HepG2 (cell line): ENCODE results near the gene NARF. TPM values are rescaled to one million over a fixed set of nuclear protein-coding genes. Genes with fewer than 3 reads are reported as not detected.

Experiments
- HNF1A ChIP-seq, 2 experiments: sonication (generic) in 1 of 2; formaldehyde crosslinking in 1 of 2; IDR thresholded peaks; 2 replicates each; pipeline versions ENCODE4 v1.4.0 to v1.6.1; 2016 to 2020; ENCODE audit warnings: borderline replicate concordance in 1 of 2, low read depth in 1 of 2, mild to moderate bottlenecking in 1 of 2, missing genetic modification reagents in 1 of 2
- MAFG ChIP-seq: sonication (generic); formaldehyde crosslinking; IDR thresholded peaks from 2 replicates; pipeline ENCODE4 v1.5.1; 2020; ENCODE audit warnings: mild to moderate bottlenecking, missing genetic modification reagents
- RFX3 ChIP-seq: IDR thresholded peaks from 2 replicates; pipeline ENCODE4 v1.6.1; 2016; ENCODE audit warnings: missing biosample characterization, missing genetic modification reagents
- polyA plus RNA-seq, 8 experiments: library from polyadenylated mRNA; depleted of rRNA in 3 of 8; stranded (reverse) in 7 of 8; unstranded in 1 of 8; fragments of >200 nt; fragmentation: Illumina TruSeq in 4 of 8; extraction: Trizol in 4 of 8; gene quantifications; 2 replicates each; pipeline versions ENCODE4 v1.2.1 to v1.2.3, GENCODE V29; 2011 to 2016; ENCODE audit warnings: low read depth in 4 of 8, missing spikeins in 1 of 8, mixed read lengths in 1 of 8; ENCODE audit not compliant: insufficient read depth in 1 of 8
- total RNA-seq, 5 experiments: library from RNA; depleted of rRNA; stranded (reverse); fragments of >200 nt; fragmentation: Illumina TruSeq; extraction: Trizol; gene quantifications; 2 replicates each; pipeline ENCODE4 v1.2.3, GENCODE V29; 2016; ENCODE audit warnings: low read depth in 1 of 5
- TF ChIP-seq, protein P1 (sequence below): sonication (generic); formaldehyde crosslinking; IDR thresholded peaks from one replicate; pipeline ENCODE4 v1.5.1; 2020; ENCODE audit warnings: mild to moderate bottlenecking, missing genetic modification reagents; ENCODE audit errors: not compliant biosample characterization
- TF ChIP-seq, protein P2 (sequence below): sonication (generic); formaldehyde crosslinking; IDR thresholded peaks from 2 replicates; pipeline ENCODE4 v1.5.0; 2020; ENCODE audit warnings: mild to moderate bottlenecking, missing genetic modification reagents, moderate library complexity
- TF ChIP-seq, protein P3 (sequence below): sonication (generic); formaldehyde crosslinking; IDR thresholded peaks from 2 replicates; pipeline ENCODE4 v1.4.0; 2020; ENCODE audit warnings: mild to moderate bottlenecking, low read depth, missing genetic modification reagents

NARF gene
- total and polyA plus RNA-seq, 2 of the 13 experiments (the other 11 are each of a cell fraction or from before 2014, with no cell fraction given) = 61.1 to 144 TPM

DNA sequence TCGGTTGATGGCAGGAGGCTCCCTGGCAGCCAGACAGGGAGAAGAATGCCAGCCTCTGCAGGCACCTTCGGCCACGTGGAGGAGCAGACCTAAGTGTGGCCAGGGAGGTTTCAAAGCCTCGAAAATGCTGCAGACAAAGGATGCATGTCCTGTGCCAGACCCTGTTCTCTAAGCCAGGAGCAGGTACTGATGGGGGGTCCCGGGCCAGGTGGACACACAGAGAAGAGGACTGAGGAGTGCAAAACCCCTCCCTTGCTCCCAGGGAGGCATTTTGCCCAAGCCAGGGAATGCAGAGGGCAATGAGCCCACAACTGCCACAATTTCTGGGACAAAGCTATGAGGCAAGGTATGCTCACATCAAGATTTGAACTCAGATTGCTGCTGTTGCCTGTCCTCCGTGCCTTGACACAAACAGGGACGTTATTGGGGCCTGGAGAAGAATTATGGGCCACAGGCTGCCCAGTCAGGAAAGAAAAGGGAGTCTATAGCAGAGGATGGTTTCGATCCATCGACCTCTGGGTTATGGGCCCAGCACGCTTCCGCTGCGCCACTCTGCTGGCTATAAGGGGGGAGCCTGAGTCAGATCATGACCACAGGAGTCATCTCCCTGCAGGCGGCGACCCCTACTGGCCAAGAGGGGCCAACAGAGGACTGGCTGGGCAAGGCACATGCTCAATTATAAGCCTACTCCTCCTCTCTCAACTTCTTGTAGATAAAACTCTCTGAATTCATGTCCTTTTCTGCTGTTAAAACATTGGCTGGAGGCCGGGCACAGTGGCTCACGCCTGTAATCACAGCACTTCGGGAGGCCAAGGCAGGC is 35.9 kb downstream of the NARF start (continued):
- peak; percentile 66 for TF ChIP-seq HNF1A (IDR thresholded peaks at IDR 0.05; ENCODE audit: low read depth)
- peak; percentile 74; the same call in 1 of the 2 replicates for TF ChIP-seq HNF1A (CRISPR knock-in tag; IDR thresholded peaks at IDR 0.05; ENCODE audit: borderline replicate concordance)
- TF ChIP-seq, protein P1, sequence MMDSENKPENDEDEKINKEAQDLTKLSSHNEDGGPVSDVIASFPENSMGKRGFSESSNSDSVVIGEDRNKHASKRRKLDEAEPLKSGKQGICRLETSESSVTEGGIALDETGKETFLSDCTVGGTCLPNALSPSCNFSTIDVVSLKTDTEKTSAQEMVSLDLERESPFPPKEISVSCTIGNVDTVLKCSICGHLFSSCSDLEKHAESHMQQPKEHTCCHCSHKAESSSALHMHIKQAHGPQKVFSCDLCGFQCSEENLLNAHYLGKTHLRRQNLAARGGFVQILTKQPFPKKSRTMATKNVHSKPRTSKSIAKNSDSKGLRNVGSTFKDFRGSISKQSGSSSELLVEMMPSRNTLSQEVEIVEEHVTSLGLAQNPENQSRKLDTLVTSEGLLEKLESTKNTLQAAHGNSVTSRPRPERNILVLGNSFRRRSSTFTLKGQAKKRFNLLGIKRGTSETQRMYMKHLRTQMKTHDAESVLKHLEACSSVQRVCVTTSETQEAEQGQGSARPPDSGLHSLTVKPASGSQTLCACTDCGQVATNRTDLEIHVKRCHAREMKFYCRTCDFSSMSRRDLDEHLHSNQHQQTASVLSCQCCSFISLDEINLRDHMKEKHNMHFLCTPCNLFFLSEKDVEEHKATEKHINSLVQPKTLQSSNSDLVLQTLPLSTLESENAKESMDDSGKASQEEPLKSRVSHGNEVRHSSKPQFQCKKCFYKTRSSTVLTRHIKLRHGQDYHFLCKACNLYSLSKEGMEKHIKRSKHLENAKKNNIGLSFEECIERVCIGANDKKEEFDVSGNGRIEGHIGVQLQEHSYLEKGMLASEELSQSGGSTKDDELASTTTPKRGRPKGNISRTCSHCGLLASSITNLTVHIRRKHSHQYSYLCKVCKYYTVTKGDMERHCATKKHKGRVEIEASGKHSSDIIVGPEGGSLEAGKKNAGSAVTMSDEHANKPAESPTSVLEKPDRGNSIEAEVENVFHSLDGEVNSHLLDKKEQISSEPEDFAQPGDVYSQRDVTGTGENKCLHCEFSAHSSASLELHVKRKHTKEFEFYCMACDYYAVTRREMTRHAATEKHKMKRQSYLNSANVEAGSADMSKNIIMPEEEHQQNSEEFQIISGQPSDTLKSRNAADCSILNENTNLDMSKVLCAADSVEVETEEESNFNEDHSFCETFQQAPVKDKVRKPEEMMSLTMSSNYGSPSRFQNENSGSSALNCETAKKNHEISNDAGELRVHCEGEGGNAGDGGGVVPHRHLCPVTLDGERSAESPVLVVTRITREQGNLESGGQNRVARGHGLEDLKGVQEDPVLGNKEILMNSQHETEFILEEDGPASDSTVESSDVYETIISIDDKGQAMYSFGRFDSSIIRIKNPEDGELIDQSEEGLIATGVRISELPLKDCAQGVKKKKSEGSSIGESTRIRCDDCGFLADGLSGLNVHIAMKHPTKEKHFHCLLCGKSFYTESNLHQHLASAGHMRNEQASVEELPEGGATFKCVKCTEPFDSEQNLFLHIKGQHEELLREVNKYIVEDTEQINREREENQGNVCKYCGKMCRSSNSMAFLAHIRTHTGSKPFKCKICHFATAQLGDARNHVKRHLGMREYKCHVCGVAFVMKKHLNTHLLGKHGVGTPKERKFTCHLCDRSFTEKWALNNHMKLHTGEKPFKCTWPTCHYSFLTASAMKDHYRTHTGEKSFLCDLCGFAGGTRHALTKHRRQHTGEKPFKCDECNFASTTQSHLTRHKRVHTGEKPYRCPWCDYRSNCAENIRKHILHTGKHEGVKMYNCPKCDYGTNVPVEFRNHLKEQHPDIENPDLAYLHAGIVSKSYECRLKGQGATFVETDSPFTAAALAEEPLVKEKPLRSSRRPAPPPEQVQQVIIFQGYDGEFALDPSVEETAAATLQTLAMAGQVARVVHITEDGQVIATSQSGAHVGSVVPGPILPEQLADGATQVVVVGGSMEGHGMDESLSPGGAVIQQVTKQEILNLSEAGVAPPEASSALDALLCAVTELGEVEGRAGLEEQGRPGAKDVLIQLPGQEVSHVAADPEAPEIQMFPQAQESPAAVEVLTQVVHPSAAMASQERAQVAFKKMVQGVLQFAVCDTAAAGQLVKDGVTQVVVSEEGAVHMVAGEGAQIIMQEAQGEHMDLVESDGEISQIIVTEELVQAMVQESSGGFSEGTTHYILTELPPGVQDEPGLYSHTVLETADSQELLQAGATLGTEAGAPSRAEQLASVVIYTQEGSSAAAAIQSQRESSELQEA (CRISPR knock-in tag) = no peak
- TF ChIP-seq RFX3 (CRISPR knock-in tag) = no peak
- no peak for TF ChIP-seq MAFG (CRISPR knock-in tag)
- TF ChIP-seq, protein P2, sequence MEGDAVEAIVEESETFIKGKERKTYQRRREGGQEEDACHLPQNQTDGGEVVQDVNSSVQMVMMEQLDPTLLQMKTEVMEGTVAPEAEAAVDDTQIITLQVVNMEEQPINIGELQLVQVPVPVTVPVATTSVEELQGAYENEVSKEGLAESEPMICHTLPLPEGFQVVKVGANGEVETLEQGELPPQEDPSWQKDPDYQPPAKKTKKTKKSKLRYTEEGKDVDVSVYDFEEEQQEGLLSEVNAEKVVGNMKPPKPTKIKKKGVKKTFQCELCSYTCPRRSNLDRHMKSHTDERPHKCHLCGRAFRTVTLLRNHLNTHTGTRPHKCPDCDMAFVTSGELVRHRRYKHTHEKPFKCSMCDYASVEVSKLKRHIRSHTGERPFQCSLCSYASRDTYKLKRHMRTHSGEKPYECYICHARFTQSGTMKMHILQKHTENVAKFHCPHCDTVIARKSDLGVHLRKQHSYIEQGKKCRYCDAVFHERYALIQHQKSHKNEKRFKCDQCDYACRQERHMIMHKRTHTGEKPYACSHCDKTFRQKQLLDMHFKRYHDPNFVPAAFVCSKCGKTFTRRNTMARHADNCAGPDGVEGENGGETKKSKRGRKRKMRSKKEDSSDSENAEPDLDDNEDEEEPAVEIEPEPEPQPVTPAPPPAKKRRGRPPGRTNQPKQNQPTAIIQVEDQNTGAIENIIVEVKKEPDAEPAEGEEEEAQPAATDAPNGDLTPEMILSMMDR (CRISPR knock-in tag) = peak; percentile 99
- TF ChIP-seq, protein P3, sequence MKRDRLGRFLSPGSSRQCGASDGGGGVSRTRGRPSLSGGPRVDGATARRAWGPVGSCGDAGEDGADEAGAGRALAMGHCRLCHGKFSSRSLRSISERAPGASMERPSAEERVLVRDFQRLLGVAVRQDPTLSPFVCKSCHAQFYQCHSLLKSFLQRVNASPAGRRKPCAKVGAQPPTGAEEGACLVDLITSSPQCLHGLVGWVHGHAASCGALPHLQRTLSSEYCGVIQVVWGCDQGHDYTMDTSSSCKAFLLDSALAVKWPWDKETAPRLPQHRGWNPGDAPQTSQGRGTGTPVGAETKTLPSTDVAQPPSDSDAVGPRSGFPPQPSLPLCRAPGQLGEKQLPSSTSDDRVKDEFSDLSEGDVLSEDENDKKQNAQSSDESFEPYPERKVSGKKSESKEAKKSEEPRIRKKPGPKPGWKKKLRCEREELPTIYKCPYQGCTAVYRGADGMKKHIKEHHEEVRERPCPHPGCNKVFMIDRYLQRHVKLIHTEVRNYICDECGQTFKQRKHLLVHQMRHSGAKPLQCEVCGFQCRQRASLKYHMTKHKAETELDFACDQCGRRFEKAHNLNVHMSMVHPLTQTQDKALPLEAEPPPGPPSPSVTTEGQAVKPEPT = peak; percentile 40; the same call in 1 of the 2 replicates
